GM12872 (cell line): ENCODE data around the gene NRAP.

Source experiments
- TF ChIP-seq, protein P1 (sequence below): IDR thresholded peaks from 3 replicates; pipeline ENCODE4 v1.5.1; 2011; ENCODE audit warnings: low read depth, mild to moderate bottlenecking, low read length, moderate library complexity; ENCODE audit not compliant: insufficient read depth

The NRAP gene

DNA sequence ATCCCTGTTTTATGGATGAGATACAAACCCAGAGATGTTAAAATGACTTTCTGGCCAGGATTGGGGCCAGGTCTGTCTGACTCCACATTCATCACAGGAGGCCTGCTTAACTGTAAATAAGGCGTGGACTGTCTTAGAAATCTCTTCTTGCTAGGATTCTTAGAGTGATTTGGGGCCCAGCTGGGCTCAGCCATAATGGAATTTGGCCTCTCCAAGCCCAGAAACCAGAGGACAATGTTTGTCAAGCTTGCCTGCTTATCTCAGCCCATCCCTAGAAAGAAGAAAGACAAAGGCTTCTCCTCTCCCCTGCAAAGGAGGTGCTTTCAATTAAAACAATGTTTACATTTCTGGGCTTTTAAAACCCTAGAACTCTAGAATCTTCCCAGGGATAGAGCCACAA is 108.1 kb downstream of the NRAP start:
- TF ChIP-seq, protein P1, sequence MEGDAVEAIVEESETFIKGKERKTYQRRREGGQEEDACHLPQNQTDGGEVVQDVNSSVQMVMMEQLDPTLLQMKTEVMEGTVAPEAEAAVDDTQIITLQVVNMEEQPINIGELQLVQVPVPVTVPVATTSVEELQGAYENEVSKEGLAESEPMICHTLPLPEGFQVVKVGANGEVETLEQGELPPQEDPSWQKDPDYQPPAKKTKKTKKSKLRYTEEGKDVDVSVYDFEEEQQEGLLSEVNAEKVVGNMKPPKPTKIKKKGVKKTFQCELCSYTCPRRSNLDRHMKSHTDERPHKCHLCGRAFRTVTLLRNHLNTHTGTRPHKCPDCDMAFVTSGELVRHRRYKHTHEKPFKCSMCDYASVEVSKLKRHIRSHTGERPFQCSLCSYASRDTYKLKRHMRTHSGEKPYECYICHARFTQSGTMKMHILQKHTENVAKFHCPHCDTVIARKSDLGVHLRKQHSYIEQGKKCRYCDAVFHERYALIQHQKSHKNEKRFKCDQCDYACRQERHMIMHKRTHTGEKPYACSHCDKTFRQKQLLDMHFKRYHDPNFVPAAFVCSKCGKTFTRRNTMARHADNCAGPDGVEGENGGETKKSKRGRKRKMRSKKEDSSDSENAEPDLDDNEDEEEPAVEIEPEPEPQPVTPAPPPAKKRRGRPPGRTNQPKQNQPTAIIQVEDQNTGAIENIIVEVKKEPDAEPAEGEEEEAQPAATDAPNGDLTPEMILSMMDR: no peak

DNA sequence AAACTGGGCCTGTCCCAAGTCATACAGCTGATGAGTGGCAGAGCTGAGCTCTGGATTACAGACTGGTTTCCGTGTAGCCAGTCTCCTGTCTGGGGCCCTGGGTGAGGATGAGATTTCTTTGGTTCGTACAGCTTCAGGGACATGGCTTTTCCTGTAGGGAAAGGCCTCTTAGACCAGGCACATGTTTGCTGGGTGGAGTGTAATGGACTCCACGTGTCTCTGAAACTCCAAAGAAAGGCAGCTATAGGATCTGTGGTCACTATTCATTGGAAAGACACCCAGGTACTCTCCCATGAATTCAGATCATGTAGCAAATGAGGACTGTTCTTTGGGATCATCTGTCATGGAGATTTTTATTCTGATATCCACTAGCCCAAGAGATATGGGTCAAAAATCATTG is 108.6 kb downstream of the NRAP start:
- TF ChIP-seq, protein P1: no peak

DNA sequence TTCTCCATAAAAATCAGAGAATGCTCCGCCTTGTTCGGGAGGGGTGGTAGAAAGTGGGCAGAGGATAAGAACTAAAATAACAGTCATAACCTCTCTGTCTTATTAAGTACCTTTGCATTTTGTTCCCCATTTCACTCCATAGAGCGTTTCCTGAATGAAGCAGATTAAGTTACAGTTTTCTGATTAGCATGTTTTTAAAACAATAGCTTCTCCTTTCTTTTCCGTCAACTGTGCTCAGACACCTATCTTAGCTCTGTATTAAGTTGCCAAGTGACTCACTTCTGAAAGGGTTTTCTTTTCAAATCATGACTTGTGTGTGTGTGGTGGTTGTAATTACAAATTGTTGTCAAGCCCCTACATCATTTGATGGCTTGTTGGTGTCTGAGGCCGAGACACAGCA is 109.6 kb downstream of the NRAP start:
- TF ChIP-seq, protein P1: no peak

DNA sequence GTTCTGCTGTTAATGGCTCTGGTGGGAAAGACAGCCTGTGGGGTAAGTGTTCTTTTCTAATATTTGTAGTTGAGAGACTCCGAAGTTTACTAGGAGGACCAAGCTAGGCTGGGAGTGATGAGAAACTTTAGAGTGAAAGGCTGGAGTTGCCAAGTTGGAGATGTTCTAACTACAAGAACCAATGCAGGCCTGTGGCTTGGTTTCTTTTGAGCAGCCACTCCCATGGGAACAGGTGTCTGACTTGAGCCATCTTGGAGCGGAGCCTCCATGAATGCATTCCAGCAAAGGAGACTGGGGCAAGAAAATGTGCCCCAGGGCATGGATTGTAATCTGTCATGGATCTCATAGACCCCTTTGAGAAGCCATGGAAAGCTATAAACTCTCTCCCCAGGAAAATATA is 110.7 kb downstream of the NRAP start:
- TF ChIP-seq, protein P1: no peak

DNA sequence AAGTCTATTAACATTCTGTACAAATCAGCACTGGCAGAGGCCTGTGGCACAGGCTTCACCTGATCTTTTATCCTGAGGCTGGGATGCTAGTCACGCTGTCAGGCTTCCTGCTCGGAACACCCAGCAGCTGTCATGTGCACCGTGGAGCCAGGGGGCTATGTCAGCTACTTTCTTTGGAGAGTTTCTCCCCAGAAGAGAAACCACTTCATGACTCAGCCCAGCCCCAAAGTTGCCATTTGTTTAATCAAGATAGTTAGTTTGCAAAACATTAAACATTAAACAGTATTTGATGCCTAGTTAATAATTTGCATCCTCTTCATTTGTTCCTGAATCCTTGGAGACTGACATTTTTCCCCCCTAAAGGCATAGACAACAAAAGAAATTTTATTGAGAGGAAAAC is 111.1 kb downstream of the NRAP start, which contains the start of gene HABP2:
Gene HABP2 (plus strand): TSS at position 353 of the 400 bp plus-strand sequence. CDS start 69 bp downstream, outside the sequence.
- TF ChIP-seq, protein P1: no peak

DNA sequence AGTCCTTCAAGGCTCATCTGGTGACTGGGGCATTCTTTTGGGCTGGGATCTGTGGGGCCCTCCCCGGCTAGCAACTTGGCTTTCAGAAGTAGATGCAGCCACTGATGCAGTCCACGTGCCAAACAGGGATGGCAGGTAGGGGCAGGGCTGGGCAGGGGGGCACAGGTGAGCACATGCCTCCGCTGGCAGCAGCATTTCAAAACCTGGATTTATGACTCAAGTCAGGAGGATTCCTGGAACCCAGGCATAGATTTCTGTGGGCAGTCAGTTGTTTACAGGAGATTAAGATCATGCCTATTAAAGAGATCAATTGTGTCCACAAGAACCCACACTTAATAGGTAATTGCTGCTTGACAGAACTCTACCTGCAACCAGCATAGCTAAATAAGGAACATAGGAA is 111.8 kb downstream of the NRAP start:
- TF ChIP-seq, protein P1: no peak

DNA sequence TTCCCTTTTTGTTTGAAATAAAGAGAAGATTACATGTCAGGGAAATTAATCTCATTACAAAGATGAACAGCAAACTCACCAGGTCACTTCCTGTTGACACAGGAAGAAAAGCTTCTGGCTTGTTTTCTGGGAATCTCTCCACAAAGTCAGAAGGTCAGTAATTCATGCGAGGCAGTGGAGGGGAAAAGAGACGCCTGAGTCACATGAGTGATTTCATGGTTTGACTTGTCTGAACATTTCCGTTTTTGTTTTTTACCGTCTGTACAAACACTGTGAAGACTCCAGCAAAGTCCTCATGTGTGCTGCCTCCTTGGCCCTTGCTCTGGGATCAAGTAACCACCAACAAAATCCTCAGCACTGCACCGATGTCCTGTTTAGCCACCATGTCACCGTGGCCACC is 113.5 kb downstream of the NRAP start:
- TF ChIP-seq, protein P1: no peak

DNA sequence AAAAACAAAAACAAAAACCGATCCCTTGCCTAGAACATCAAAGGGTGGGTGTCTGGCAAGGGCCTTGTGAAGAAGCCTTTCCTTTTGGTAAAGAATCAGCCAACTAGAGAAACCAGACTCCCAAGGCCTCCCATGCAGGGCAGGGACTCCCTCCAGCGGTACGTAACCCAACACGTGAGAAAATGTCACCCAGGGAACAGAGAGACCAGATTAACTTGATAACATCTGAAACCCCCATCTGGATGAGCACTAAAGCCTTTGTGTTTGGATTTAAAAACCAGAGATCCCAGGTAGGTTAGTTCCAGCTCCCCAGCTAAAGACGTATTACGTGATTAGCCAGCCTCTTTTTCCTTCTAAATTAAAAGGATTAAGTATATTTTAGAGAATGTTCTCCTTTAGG is 114.0 kb downstream of the NRAP start:
- TF ChIP-seq, protein P1: no peak
